Smooth muscle cell (in vitro differentiated cells): ENCODE measurements around the gene XAB2. TPM values are rescaled to one million over a fixed set of nuclear protein-coding genes. Genes with fewer than 3 reads are reported as not detected.

Experiments used
- DNase-seq: peaks from one replicate; lab custom pipeline; 2025; ENCODE audit not compliant: unreplicated experiment; lab: John Stamatoyannopoulos, UW
- H2AFZ ChIP-seq: fragments of 200-600 bp; sonication (generic); 2 replicates; pipeline ENCODE4 v1.6.0; 2016; ENCODE audit warnings: antibody characterized with exemption, low read depth, mild to moderate bottlenecking
- H3F3A ChIP-seq: fragments of 200-600 bp; sonication (generic); 2 replicates; pipeline ENCODE4 v1.6.0; 2017; ENCODE audit warnings: antibody characterized with exemption, low read depth
- H3K27ac ChIP-seq: fragments of 200-600 bp; sonication (generic); 2 replicates; pipeline ENCODE4 v1.5.1; 2016; ENCODE audit warnings: low read depth, mild to moderate bottlenecking
- H3K27me3 ChIP-seq: fragments of 200-600 bp; sonication (generic); 2 replicates; pipeline ENCODE4 v1.6.1; 2016; ENCODE audit warnings: low read depth, mild to moderate bottlenecking
- H3K36me3 ChIP-seq: fragments of 200-600 bp; sonication (generic); 2 replicates; pipeline ENCODE4 v1.5.1; 2016; ENCODE audit warnings: low read depth
- H3K4me1 ChIP-seq: fragments of 200-600 bp; sonication (generic); 2 replicates; pipeline ENCODE4 v1.5.1; 2016; ENCODE audit warnings: low read depth
- H3K4me2 ChIP-seq: fragments of 200-600 bp; sonication (generic); 2 replicates; pipeline ENCODE4 v1.6.0; 2016; ENCODE audit warnings: mild to moderate bottlenecking
- H3K4me3 ChIP-seq: fragments of 200-600 bp; sonication (generic); 2 replicates; pipeline ENCODE4 v1.5.1; 2016; ENCODE audit warnings: mild to moderate bottlenecking
- H3K79me2 ChIP-seq: fragments of 200-600 bp; sonication (generic); 2 replicates; pipeline ENCODE4 v1.6.0; 2016; ENCODE audit warnings: low read depth, mild to moderate bottlenecking
- H3K9ac ChIP-seq: fragments of 200-600 bp; sonication (generic); 2 replicates; pipeline ENCODE4 v1.6.0; 2016; ENCODE audit warnings: low read depth
- H3K9me3 ChIP-seq: fragments of 200-600 bp; sonication (generic); replicated peaks from 2 replicates; pipeline ENCODE4 v1.5.1; 2016; ENCODE audit warnings: low read depth
- H4K20me1 ChIP-seq: fragments of 200-600 bp; sonication (generic); 2 replicates; pipeline ENCODE4 v1.6.0; 2016; ENCODE audit warnings: low read depth
- CTCF ChIP-seq: fragments of 200-600 bp; sonication (generic); IDR thresholded peaks from 2 replicates; pipeline ENCODE4 v1.5.1; 2017; ENCODE audit warnings: borderline replicate concordance, mild to moderate bottlenecking, antibody characterized with exemption; ENCODE audit not compliant: insufficient read depth, poor library complexity, severe bottlenecking
- WGBS: methylation state at CpG from one replicate; pipeline ENCODE4 v1.1.7; 2016; ENCODE audit warnings: low lambda C conversion rate; 5-methylcytosine and 5-hydroxymethylcytosine counted together
- polyA plus RNA-seq: library from polyadenylated mRNA; unstranded; fragments of >200 nt; fragmentation: Nextera tagmentation; extraction: Ambion mirVana; gene quantifications from 2 replicates; pipeline ENCODE4 v1.2.1, GENCODE V29; 2016
- total RNA-seq: library from RNA; depleted of rRNA; stranded (reverse); fragments of >200 nt; gene quantifications from 2 replicates; pipeline ENCODE4 v1.2.3, GENCODE V29; 2014

XAB2 gene
- total and polyA plus RNA-seq, 2 experiments from 2014 or later: 26.9 to 36.3 TPM

GRCh38 chr19:7602240-7602934 is 27.0 kb downstream of the XAB2 start:
- H3K4me3 ChIP-seq: no peak overlapping the region
- peaks cover 15% of the 10 kb centered on the region for H3K27me3 ChIP-seq
- H3K9me3 ChIP-seq: no peaks in the 10 kb centered on the region
- TF ChIP-seq CTCF: no peak
- H4K20me1 ChIP-seq: peaks cover 9% of the 10 kb centered on the region
- no peaks in the 10 kb centered on the region for H3K36me3 ChIP-seq
- DNase-seq: no peak
- H3K4me2 ChIP-seq: no peak overlapping the region
- H3F3A ChIP-seq: no peaks in the 10 kb centered on the region
- H3K27ac ChIP-seq: no peak overlapping the region
- no peak overlapping the region for H2AFZ ChIP-seq
- H3K4me1 ChIP-seq: no peaks in the 10 kb centered on the region
- WGBS: 70% methylated on average over 10 of the region's 15 CpGs
- H3K79me2 ChIP-seq: no peaks in the 10 kb centered on the region
- H3K9ac ChIP-seq: no peak overlapping the region

GRCh38 chr19:7600721-7601120 is 28.6 kb downstream of the XAB2 start:
- no peak for DNase-seq
- Histone ChIP-seq H4K20me1 (peaks cover 12% of the 10 kb centered on the region), H3K36me3 (no peaks in the 10 kb centered on the region), H2AFZ (no peak overlapping the region), H3K9ac (no peak overlapping the region), H3K9me3 (no peaks in the 10 kb centered on the region), H3K27ac (no peak overlapping the region), H3K4me1 (peaks cover 4% of the 10 kb centered on the region), H3K4me3 (no peak overlapping the region), H3K79me2 (no peaks in the 10 kb centered on the region), H3F3A (peaks cover 3% of the 10 kb centered on the region), H3K27me3 (peaks cover 27% of the 10 kb centered on the region), H3K4me2 (no peak overlapping the region)
- no peak for TF ChIP-seq CTCF

DNA sequence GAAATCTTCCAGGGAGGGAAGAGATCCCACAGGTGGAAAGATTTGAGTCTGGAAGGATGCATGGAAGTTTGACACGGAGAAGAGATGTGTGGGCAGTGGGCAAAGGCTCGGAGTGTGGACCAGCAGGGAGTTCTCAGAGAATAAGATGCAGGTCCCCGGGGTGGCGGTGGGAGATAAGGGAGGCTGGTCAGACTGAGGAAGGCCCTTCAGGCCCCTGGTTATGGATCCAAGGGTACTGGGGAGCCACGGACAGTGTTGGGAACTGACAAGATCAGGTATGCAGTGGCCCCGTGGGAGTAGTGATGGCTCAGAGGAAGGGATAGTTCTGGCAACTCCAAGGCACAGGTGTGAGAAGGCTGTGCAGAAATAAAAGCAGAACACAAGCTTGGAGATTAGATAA is 31.2 kb downstream of the XAB2 start:
- H3K27ac ChIP-seq: no peak overlapping the region
- peaks cover 51% of the 10 kb centered on the region for H3K27me3 ChIP-seq
- 85% methylated on average over 6 of the region's 6 CpGs for WGBS
- H3K4me3 ChIP-seq: no peak overlapping the region
- H3K4me1 ChIP-seq: peaks cover 4% of the 10 kb centered on the region
- H3K36me3 ChIP-seq: no peaks in the 10 kb centered on the region
- peaks cover 3% of the 10 kb centered on the region for H3F3A ChIP-seq
- H4K20me1 ChIP-seq: peaks cover 12% of the 10 kb centered on the region
- H3K9me3 ChIP-seq: no peaks in the 10 kb centered on the region
- H3K79me2 ChIP-seq: no peaks in the 10 kb centered on the region
- DNase-seq: no peak
- TF ChIP-seq CTCF: no peak
- H3K4me2 ChIP-seq: no peak overlapping the region
- no peak overlapping the region for H3K9ac ChIP-seq
- H2AFZ ChIP-seq: no peak overlapping the region

GRCh38 chr19:7597689-7598088 is 31.7 kb downstream of the XAB2 start:
- Histone ChIP-seq H3K9me3 (no peaks in the 10 kb centered on the region), H4K20me1 (peaks cover 12% of the 10 kb centered on the region), H3K36me3 (no peaks in the 10 kb centered on the region), H3K9ac (no peak overlapping the region), H2AFZ (no peak overlapping the region), H3K27ac (no peak overlapping the region), H3K4me2 (no peak overlapping the region), H3K27me3 (peaks cover 52% of the 10 kb centered on the region), H3K4me3 (no peak overlapping the region), H3K4me1 (peaks cover 4% of the 10 kb centered on the region), H3F3A (peaks cover 3% of the 10 kb centered on the region), H3K79me2 (no peaks in the 10 kb centered on the region)
- DNase-seq: no peak
- TF ChIP-seq CTCF: no peak
- WGBS: 74% methylated on average over 9 of the region's 9 CpGs
